ENCODE data around the gene VGLL4.

Gene VGLL4

DNA sequence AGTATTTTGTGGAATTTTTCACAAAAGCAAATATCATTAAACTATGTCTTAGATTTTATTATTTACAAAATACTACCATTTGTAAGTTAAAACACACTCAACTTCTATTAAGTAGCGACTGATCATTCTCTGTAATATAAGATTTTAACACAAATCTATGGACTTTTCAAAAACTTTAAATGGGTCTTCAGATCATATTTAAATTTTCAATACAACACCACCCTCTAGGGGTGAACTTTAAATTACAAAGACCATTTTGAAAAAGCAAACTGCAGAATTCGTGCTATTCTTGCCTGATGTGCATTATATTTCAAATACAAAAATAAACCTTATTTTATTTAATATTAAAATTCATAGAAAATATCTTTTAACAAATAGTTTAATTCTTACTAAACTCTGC lies 8.2 kb upstream of the VGLL4 start:
- DNase-seq: no peak

DNA sequence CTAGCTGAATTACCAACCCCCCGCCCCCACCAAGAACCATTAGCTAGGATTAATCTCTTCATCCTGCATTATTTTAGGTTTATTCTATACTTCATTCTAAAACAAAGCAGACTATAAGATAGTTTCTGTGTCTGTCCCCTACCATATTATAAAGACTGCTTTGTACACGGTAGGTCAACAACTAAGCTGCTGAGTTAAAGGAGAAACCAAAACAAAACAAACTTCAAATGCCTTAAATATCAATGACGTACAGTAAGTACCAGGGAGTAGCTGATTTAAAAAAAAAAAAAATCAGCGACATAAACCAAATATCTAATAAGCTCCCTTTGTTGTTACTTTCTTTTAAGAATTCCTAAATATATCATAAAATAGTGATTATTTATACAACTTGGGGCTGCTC lies 7.8 kb upstream of the VGLL4 start:
- DNase-seq: no peak

GRCh38 chr3:11650391-11650790 lies 6.7 kb upstream of the VGLL4 start:
- DNase-seq: no peak

DNA sequence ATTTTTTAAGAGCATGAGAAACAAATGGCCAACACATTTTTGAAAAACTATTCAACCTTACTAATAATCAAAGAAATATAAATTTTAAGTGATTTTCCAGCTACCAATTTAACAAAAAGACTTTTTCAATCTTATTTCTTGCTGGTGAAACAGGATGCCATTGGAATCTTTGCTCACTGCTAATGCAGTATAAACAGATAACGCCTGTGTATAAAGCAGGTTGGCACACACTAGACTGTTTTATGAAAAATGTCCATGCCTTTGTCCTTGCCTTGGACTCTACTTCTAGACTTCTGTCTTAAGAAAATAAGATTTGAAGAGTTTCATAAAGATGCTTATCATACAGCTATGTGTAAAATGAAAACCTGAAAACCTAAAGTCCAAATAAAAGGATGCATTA lies 5.0 kb upstream of the VGLL4 start:
- DNase-seq: no peak

GRCh38 chr3:11643201-11643603 lies 513 bp downstream of the VGLL4 start:
- peak; percentile 11 for DNase-seq

- peak; percentile 78 for DNase-seq
Measured at GRCh38 chr3:11642431-11643191, 1.1 kb downstream of the VGLL4 start.

DNA sequence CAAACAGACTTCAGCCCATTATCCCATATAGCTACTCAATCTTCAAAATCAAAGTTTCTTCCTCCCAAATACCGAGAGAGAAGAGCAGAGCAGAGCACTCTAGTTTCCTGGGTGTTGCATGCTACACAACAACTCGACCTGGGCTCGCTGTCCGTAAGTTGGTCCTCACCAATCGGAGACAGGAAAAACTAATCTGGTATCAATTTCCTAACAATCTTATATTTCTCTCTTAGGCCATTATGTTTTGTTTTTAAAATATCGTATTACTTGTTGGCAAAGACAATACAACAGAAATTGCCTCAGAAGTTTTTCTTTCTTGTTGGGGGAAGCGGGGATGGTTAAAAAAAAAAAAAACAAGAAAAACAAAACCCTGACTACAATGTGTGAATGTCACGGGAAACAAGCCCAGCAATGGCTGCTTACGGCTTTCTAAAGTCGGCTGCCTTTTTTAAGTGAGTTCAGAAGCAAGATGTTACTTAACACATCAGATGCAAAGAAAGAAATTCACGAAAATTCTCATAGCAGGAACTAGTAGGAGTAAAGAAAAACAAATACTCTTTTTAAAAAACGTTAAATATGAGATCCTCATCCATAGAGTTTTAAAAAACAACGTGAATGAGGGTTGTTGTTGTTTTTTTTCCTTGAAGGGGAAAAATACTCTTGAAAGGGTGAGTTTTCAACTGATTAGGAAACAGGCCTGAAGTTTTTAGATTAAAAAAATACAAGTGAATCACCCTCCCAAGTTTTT lies 1.9 kb downstream of the VGLL4 start:
- peak; percentile 42 for DNase-seq

DNA sequence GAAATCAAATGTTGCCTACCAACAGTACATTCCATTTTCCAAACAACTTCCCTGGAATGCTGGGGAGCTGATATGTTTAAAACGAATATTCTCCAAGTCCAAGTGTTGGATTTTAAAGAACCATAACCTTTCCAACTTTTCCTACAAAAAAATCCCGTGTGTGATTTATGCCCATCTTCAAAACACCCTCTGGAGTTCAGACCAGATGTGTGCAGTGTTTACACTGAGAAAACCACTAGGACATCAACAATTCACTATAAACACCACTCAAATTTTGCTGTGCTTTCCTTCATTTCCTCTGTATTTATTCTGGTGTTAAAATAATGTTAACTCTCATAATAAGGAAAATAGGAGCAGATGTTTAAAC lies 2.4 kb downstream of the VGLL4 start:
- no peak for DNase-seq

DNA sequence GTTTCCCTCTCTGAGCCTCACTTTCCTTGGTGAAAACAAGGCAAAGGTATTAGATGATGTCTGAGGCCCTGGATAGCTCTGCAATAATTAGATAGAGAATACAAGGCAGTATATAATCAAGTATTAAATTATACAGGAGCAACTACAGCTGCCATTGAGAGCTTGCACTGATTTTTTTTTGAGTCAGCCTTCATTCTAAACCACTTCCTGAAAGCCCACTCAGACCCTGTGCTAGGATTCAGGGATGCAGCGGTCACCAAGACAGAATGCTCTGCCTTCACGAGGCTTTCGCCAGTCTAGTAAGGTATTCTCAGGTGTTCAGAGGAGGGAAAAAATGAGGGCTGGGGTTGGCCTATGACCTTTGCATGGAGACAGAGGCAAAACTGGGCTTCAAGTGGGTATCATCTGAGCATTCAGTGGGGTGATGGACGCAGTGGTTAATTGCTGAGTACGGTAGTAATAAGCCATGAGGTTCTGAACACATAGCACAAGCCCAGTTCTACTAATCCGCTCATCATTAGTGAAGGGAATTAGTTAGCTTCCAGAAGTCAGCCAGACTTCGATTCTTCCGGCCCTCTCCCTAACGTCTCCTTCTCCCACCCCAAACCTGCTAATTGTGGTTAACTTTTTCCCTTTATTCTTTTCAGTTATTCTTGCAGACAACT lies 3.6 kb downstream of the VGLL4 start:
- no peak for DNase-seq

- DNase-seq: no peak
Measured at GRCh38 chr3:11638495-11639358, 5.0 kb downstream of the VGLL4 start.

- DNase-seq: no peak
Measured at GRCh38 chr3:11637901-11638458, 5.7 kb downstream of the VGLL4 start.

DNA sequence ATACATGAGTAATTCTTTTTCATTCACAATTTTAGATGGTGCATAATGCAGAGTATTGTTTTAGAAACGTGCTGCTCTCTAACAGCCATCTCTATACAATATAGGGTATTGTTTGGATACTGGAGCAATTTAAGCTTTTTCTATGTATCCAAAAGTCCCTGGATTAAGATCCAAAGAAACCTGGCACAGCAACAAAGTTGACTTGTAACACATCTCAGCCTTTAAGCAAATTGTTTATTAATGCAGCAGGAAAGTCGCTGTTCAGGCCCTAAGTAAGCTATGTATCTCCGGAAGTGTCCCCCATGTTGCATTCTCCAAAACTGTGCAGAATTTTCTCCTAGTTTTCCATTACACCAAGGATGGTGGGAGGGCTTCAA lies 7.3 kb downstream of the VGLL4 start:
- DNase-seq: no peak

DNA sequence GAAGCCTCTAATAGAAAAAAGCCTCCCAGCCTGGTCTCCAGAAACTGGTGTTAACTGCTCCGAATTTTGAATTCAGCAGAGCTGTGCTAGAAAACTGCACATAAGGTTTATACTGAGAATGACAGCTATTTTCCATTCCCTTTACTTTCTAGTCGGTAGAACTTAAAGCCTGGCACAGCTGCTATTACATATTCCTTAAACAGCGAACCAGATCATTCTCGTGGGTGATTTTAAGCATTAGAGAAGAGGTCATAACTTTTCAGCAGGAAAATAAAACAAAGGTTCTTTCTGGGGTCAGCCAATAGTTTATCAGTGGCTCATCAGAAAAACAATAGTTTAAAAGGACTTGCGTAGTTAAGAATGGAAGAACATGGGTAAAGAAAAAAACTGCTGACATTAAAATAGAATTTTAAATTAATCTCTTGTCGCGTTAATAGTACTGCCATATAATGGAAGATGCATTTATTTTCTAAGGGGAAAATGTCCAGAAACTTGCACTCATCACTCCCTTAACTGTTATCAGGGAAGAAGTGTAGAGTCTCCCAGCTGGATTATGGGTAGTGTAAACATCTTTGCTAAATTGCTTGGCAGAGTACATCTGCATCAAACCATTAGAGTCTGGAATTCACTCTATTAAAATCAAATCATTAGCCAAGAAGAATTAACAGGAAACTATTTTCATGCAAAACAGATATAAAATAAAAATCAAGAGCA lies 7.9 kb downstream of the VGLL4 start:
- DNase-seq: no peak

DNA sequence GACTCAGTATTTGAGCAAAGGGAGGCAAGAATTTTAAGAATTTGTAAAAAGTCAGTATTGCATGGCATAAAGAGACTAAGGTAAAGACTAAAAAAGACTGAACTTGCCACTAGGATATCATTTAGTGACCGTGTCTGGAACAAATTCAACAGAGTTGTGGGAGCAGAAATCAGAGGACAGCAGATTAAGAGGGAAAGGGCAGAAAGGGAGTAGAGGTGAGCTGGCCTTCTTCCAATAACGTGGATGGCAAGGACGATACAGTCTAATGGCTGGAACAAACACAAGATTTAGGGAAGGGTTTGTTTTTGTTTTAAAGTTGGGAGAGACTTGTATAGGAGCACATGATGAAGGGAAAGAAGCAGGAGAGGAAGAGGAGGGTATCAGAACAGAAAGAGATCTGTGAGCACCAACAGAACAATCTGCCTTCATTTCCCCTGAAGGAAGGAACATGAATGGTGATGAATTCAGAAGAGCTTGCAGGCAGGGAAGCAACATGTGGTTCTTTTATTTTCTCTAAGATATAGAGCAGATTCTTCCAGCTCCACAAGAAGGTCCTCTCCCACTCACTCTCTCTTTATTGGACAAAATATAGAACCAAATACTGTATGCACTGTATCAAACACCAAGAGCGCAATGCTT lies 8.6 kb downstream of the VGLL4 start:
- no peak for DNase-seq

DNA sequence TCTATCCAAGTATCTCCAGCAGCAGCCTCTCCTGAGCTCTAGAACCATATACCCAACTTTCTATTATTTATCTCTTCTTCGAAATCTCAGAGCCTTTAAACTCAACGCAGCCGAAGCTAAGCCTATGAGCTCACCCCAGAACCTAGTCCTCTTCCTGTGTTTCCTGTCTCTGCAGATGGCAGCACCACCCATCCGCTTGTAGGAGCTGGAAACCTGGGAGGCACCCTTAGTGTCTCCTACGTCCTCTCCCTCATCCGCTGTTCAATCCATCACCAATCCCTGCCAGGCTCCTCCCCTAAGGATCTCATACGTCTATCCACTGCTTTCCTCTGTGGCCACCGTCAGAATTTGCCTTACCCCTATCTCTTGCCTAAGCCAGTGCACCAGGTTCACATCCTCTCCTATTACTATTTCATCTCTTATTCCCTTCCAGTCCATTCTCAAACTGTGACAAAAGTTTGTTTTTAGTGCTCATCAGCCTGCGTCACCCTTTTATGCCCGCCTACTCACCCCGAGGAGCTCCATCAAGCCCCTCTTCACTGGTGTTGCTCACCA lies 9.6 kb downstream of the VGLL4 start:
- peak; percentile 44 for DNase-seq

GRCh38 chr3:11632966-11633365 lies 10.7 kb downstream of the VGLL4 start:
- DNase-seq: no peak

DNA sequence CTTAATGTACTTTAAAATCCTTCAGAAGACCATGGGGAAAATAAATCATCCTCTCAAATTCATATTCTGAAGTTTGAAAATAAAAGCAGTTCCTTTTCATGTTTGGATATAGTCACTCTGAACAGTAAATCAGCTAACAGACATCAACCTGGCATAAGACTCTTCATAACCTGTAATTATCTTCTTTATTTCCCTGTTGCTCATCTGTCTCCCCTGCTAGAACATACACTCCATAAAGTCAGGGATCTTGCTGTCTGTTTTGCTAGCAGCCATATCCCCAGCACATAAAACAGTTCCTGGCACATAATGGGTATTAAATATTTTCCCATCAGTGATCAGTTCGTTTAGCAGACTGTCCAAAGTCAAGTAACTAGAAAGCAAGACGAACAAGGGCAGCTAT lies 11.2 kb downstream of the VGLL4 start:
- DNase-seq: no peak

- DNase-seq: no peak
Measured at GRCh38 chr3:11631820-11632219, 11.9 kb downstream of the VGLL4 start.

GRCh38 chr3:11629716-11630115 lies 14.0 kb downstream of the VGLL4 start:
- DNase-seq: no peak

DNA sequence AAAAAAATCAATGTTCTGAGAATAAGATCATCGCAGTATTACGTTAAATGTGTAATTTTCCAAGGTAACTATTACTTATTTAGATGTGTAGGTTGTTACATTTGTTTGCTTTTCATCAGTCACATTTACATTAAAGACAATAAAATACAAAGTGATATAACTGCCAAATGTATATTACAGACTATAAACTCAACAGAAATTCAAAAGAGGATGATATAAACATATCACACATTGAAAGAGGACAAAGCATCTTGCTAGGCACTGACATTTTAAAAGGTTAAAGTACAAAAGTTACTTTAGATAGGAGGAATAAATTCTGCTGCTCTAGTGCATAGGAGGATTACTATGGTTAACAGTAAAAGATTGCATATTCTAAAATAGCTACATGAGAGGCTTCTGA lies 16.1 kb downstream of the VGLL4 start:
- DNase-seq: no peak

- no peak for DNase-seq
Measured at GRCh38 chr3:11626084-11626463, 17.6 kb downstream of the VGLL4 start.
